ENCODE data around the gene SDHAF3.

DNA sequence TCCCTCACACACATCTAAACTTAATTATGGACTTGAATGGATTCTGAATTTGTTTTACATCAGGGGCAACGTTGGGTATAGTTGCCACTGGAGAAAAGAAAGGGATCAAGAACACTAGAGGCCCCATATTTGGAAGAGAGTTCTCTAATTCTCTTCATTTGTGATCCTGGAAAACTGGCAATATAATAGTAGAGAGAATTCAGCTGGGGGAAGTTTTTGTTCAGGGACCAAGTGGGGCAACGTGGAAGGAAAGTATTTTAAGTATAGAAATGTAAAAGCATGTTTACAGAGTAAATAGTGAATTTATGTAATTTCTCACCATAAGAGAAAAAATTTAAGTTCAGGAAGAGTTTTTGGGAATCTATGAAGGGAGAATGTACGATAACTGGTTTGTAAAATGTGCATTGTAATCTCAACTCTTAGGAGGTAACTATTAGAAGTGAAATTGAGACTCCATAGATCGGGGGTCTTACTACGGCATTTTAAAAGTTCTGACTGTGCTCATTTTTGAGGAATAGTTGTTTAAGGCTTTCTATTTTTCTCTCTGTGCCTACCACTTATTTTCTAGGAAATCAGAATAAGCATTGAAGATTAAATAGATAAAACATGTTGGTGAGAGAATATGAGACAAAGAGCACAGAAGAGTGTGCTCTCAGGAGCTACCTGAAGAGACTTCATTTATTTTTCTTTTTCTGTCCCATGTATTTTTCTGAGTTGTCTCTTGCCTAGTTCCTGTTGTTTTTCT lies 3.4 kb downstream of the SDHAF3 start:
- TF ChIP-seq, protein P1, sequence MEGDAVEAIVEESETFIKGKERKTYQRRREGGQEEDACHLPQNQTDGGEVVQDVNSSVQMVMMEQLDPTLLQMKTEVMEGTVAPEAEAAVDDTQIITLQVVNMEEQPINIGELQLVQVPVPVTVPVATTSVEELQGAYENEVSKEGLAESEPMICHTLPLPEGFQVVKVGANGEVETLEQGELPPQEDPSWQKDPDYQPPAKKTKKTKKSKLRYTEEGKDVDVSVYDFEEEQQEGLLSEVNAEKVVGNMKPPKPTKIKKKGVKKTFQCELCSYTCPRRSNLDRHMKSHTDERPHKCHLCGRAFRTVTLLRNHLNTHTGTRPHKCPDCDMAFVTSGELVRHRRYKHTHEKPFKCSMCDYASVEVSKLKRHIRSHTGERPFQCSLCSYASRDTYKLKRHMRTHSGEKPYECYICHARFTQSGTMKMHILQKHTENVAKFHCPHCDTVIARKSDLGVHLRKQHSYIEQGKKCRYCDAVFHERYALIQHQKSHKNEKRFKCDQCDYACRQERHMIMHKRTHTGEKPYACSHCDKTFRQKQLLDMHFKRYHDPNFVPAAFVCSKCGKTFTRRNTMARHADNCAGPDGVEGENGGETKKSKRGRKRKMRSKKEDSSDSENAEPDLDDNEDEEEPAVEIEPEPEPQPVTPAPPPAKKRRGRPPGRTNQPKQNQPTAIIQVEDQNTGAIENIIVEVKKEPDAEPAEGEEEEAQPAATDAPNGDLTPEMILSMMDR (IDR thresholded peaks at IDR 0.05; ENCODE audit: low read depth, low read length, missing input control): no peak
- TF ChIP-seq, protein P2, sequence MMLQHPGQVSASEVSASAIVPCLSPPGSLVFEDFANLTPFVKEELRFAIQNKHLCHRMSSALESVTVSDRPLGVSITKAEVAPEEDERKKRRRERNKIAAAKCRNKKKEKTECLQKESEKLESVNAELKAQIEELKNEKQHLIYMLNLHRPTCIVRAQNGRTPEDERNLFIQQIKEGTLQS (IDR thresholded peaks at IDR 0.05): no peak
